Lower lobe of right lung (tissue), 2 donors: ENCODE results near the gene BICD2. TPM values are rescaled to one million over a fixed set of nuclear protein-coding genes. Genes with fewer than 3 reads are reported as not detected.

Experiments
- ATAC-seq, 2 donors: fragments of 200-7000 bp; cut with Tn5 transposase; one replicate each; pipeline ENCODE4 v1.9.1; 2020 to 2022; ENCODE audit warnings: mild to moderate bottlenecking in 2 of 2, moderate library complexity in 2 of 2
- DNase-seq: peaks from one replicate; pipeline ENCODE4 v3.0.0-alpha.2; 2020
- H3K27ac ChIP-seq: fragments of 200-600 bp; one replicate; pipeline ENCODE4 v1.8.0; 2022
- H3K27me3 ChIP-seq: fragments of 200-600 bp; one replicate; pipeline ENCODE4 v1.8.0; 2022; ENCODE audit warnings: low read depth
- H3K36me3 ChIP-seq: fragments of 200-600 bp; one replicate; pipeline ENCODE4 v1.8.0; 2022; ENCODE audit warnings: mild to moderate bottlenecking
- H3K4me1 ChIP-seq: fragments of 200-600 bp; one replicate; pipeline ENCODE4 v1.8.0; 2022
- H3K4me3 ChIP-seq: fragments of 200-600 bp; one replicate; pipeline ENCODE4 v1.8.0; 2022; ENCODE audit warnings: mild to moderate bottlenecking
- H3K9me3 ChIP-seq: fragments of 200-600 bp; one replicate; pipeline ENCODE4 v1.8.0; 2022
- CTCF ChIP-seq: fragments of 200-600 bp; IDR thresholded peaks from one replicate; pipeline ENCODE4 v1.8.0; 2022; ENCODE audit warnings: antibody characterized with exemption, mild to moderate bottlenecking
- intact Hi-C: fragments of 100-400 bp; cut with DNase I; formaldehyde crosslinking; loops from one replicate; pipeline ENCODE4 v1.11.0; 2022
- total RNA-seq: library from RNA; stranded (reverse); fragmentation: NEBNext Ultra II Directional; extraction: Animal tissue kit (Norgen Biotek cat#: 25700); gene quantifications from one replicate; pipeline ENCODE4 v1.2.1, GENCODE V29; 2021
- donor health status: DM: no; HTN: yes; CAD: no; lungs with severe emphysema.

Gene BICD2
- total RNA-seq, 1 donor from 2014 or later: 34.9 TPM

DNA sequence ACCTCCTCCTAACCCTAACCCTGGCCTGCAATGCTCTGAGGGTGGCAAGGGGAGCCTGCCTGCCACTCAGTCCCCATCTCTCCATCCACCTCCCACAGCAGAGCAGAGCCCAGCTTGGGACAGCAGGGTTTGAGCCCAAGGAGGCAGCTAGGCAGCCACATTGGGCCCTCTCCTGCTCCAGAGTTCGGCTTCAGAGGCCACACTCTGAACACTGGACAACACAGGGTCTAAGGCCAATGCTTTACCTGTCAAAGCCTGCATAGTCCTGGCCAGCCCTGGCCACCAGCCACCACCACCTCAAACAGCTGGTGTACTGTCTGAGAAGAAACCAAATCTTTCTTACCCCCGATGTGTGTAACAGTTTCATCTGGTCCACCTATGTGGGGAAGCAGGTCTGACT is 5.2 kb downstream of the BICD2 start:
- Histone ChIP-seq H3K9me3 (no peaks in the 10 kb centered on the region), H3K4me1 (peaks cover 47% of the 10 kb centered on the region), H3K27me3 (no peaks in the 10 kb centered on the region), H3K36me3 (no peaks in the 10 kb centered on the region), H3K27ac (no peak overlapping the region), H3K4me3 (no peak overlapping the region)
- DNase-seq (no peak), ATAC-seq (no peak)
- intact Hi-C loops: no loop called here
- TF ChIP-seq CTCF: no peak

- DNase-seq (no peak), ATAC-seq (no peak)
- no peak for TF ChIP-seq CTCF
- intact Hi-C loops: no loop called here
- no peaks in the 10 kb centered on the region for H3K27me3 ChIP-seq
- peaks cover 44% of the 10 kb centered on the region for H3K4me1 ChIP-seq
- no peaks in the 10 kb centered on the region for H3K36me3 ChIP-seq
- H3K9me3 ChIP-seq: no peaks in the 10 kb centered on the region
- H3K4me3 ChIP-seq: no peak overlapping the region
- H3K27ac ChIP-seq: no peak overlapping the region
Observed at GRCh38 chr9:92756792-92757191, 7.8 kb downstream of the BICD2 start.

DNA sequence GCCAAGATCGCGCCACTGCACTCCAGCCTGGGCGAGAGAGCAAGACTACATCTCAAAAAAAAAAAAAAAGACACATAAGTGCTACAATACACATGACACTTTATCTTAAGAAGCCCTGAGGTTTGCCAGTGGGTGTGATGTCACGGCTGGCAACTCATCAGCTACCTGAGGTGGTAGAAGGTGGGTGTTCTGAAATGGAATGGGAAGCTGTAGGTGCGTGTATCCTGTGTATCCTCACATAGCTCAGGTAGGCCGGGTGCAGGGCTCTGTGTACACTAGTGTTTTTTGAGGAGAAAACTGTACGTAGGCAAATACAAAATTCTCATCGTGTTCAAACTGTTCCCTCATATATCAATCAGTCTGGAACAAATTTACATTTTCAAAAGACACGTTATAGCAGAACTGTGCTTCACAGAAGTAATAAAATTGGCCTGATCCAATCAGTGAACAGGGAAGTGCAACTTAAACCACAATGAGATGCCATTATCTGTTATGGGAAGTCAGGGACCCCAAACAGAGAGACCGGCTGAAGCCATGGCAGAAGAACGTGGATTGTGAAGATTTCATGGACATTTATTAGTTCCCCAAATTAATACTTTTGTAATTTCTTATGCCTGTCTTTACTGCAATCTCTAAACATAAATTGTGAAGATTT is 10.4 kb downstream of the BICD2 start:
- Histone ChIP-seq H3K36me3 (no peaks in the 10 kb centered on the region), H3K9me3 (no peaks in the 10 kb centered on the region), H3K27ac (no peak overlapping the region), H3K27me3 (no peaks in the 10 kb centered on the region), H3K4me3 (no peak overlapping the region), H3K4me1 (peaks cover 30% of the 10 kb centered on the region)
- no peak for TF ChIP-seq CTCF
- intact Hi-C loops: no loop called here
- DNase-seq (no peak), ATAC-seq (no peak)

DNA sequence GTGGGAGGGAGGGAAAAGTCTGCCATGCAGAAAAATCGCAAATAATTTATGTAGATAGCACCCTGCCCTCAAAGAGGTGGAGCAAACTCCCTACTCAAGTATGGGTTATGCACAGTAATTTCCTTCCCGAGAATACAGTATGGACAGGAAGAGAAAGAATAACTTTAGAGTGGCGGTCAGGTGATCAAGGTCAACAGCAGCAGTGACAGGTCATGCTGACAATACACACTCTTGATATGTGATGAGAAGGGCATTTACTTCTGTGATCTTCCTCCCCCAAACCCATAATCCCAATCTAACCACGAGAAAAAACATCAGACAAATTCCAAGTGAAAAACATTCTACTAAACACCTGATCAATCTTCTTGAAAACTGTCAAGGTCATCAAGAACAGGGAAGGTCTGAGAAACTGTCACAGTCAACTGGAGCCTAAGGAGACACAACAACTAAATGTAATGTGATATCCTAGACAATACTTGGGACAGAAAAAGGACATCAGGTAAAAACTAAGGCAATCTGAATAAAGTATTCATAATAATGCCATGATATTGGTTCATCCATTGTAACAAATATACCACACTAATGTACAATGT is 11.7 kb downstream of the BICD2 start:
- DNase-seq (no peak), ATAC-seq (no peak)
- no peak for TF ChIP-seq CTCF
- Histone ChIP-seq H3K4me3 (no peak overlapping the region), H3K9me3 (no peaks in the 10 kb centered on the region), H3K27me3 (no peaks in the 10 kb centered on the region), H3K4me1 (peaks cover 43% of the 10 kb centered on the region), H3K27ac (no peak overlapping the region), H3K36me3 (no peaks in the 10 kb centered on the region)
- intact Hi-C loops: no loop called here

DNA sequence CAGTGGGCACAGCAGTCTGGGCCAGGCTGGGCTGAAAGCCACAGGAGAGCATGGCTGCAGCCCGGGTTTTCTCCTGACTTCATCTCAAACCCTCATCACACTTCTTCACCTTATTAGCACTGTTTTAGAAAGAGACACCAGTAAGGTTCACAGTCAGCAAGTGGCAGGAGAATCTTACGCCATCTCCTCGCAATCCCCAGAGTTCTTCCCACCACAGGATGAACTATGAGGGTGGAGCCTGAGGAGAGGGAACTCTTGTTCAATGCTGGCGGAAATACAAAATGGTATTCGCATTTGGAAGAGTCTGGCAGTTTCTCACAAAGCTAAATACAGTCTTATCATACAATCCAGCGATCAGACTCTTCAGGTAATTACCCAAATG is 14.7 kb downstream of the BICD2 start:
- Histone ChIP-seq H3K4me3 (no peak overlapping the region), H3K27me3 (no peaks in the 10 kb centered on the region), H3K4me1 (peaks cover 65% of the 10 kb centered on the region), H3K9me3 (no peaks in the 10 kb centered on the region), H3K27ac (peak overlapping the region; percentile 26), H3K36me3 (no peaks in the 10 kb centered on the region)
- ATAC-seq (no peak), DNase-seq (no peak)
- intact Hi-C loops: no loop called here
- TF ChIP-seq CTCF: no peak
